GM18517 (cell line): Measurements from ENCODE around the gene SMPD2.
A peak's percentile ranks its signal among the peaks of the same experiment; 100 is the strongest.

ENCODE experiments used
- ATAC-seq: cut with Tn5 transposase; IDR thresholded peaks from one replicate; pipeline ENCODE4 v1.9.1; 2021; ENCODE audit warnings: mild to moderate bottlenecking, moderate library complexity; ENCODE audit not compliant: unreplicated experiment

SMPD2 gene

GRCh38 chr6:109483735-109484057, 43.2 kb downstream of the SMPD2 start:
- peak; percentile 19 for ATAC-seq

- no peak for ATAC-seq
These were observed 43.6 kb downstream of the SMPD2 start for GRCh38 chr6:109484122-109484521.

GRCh38 chr6:109485266-109485935, 44.9 kb downstream of the SMPD2 start:
- ATAC-seq: no peak

- ATAC-seq: no peak
These were observed 45.5 kb downstream of the SMPD2 start for GRCh38 chr6:109486068-109486467.

GRCh38 chr6:109488001-109488400, 47.5 kb downstream of the SMPD2 start:
- ATAC-seq: no peak

GRCh38 chr6:109490713-109491112, 50.2 kb downstream of the SMPD2 start:
- ATAC-seq: no peak

- ATAC-seq: no peak
These were observed 50.8 kb downstream of the SMPD2 start for GRCh38 chr6:109491207-109491938.
